Neural crest cell (in vitro differentiated cells): ENCODE data around the gene MYH9. TPM values are rescaled to one million over a fixed set of nuclear protein-coding genes. Genes with fewer than 3 reads are reported as not detected.

ENCODE experiments used
- DNase-seq: peaks from one replicate; pipeline ENCODE4 v3.0.0; 2021; ENCODE audit warnings: low read depth, mixed read lengths, low spot score
- H3K27ac Mint-ChIP-seq: one replicate; pipeline ENCODE4 v1.8.0; 2021; ENCODE audit warnings: mild to moderate bottlenecking, mixed read lengths; ENCODE audit not compliant: unreplicated experiment
- H3K27me3 Mint-ChIP-seq: 2 replicates; pipeline ENCODE4 v1.8.0; 2021; ENCODE audit warnings: low read depth, mild to moderate bottlenecking, mixed read lengths
- H3K36me3 Mint-ChIP-seq: 2 replicates; pipeline ENCODE4 v1.8.0; 2021; ENCODE audit warnings: low read depth, mild to moderate bottlenecking, mixed read lengths
- H3K4me1 Mint-ChIP-seq: 2 replicates; pipeline ENCODE4 v1.8.0; 2021; ENCODE audit warnings: mixed read lengths
- H3K4me3 Mint-ChIP-seq: one replicate; pipeline ENCODE4 v1.8.0; 2021; ENCODE audit warnings: mild to moderate bottlenecking, mixed read lengths
- H3K9me3 Mint-ChIP-seq: 2 replicates; pipeline ENCODE4 v1.8.0; 2021; ENCODE audit warnings: mixed read lengths
- CTCF ChIP-seq: fragments of 200-600 bp; sonication (generic); conservative IDR thresholded peaks from 2 replicates; pipeline ENCODE4 v1.5.0; 2021; ENCODE audit warnings: antibody characterized with exemption, mild to moderate bottlenecking
- total RNA-seq: library from RNA; stranded (reverse); gene quantifications from 2 replicates; pipeline ENCODE4 v1.2.1, GENCODE V29; 2021

MYH9 gene
- total RNA-seq, 1 donor from 2014 or later, result 160 TPM

DNA sequence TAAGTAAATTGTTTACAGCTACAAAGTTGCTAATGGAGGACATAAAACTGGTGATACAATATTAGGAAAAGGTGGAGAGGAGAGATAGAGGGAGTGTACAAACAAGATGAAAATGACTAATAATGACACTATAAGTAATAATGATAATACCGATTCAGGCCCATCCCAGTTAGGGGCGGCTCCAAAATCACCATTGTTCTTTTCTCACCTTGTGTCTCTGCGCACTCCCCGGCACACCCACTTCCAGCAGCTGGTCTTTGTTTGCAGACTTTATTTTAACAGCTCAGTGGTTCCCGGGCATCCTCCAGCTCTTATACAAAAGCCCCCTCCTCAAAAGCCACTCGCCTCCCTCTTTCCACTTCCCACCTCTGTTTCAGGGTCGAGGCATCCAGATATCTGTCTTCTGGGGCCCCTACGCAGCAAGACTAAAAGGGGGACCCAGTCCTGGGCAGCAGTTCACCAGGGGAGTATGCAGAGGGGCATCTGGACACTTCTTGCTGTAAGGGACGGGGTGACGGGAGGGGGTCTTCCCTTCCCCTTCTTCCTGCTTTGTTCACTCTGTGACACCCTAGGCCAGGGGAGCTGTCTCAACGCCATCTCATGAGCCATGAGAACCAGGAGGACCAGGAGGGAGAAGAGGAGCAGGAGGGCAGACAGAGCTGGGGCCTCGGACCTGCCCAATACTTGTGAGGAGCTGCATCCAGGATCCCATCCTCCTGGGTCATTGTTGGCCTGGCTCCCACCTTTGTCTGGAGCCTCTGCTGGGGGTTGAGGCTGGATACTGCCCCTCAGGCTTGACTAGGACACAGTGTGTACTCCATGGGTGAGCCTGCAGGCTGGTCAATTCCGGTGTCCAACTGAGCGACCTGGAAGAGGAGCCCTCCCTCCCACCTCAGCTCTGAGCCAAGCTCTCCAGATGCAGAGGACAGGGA lies 151.1 kb downstream of the MYH9 start:
- no peak for DNase-seq
- H3K36me3 Mint-ChIP-seq, result peaks cover 8% of the 10 kb centered on the region
- H3K4me3 Mint-ChIP-seq, result no peak overlapping the region
- H3K27me3 Mint-ChIP-seq, result no peaks in the 10 kb centered on the region
- H3K27ac Mint-ChIP-seq, result no peak overlapping the region
- peaks cover 28% of the 10 kb centered on the region for H3K4me1 Mint-ChIP-seq
- no peak for TF ChIP-seq CTCF
- H3K9me3 Mint-ChIP-seq, result peaks cover 2% of the 10 kb centered on the region

- Mint-ChIP-seq H3K36me3 (peaks cover 8% of the 10 kb centered on the region), H3K27me3 (no peaks in the 10 kb centered on the region), H3K27ac (no peak overlapping the region), H3K4me1 (peaks cover 28% of the 10 kb centered on the region), H3K9me3 (peaks cover 2% of the 10 kb centered on the region), H3K4me3 (peak overlapping the region; percentile 52)
- no peak for DNase-seq
- TF ChIP-seq CTCF, result no peak
These were observed 152.2 kb downstream of the MYH9 start for GRCh38 chr22:36235585-36235984.

GRCh38 chr22:36234919-36235318 lies 152.8 kb downstream of the MYH9 start:
- TF ChIP-seq CTCF, result no peak
- Mint-ChIP-seq H3K4me1 (peaks cover 26% of the 10 kb centered on the region), H3K36me3 (peaks cover 11% of the 10 kb centered on the region), H3K9me3 (peaks cover 2% of the 10 kb centered on the region), H3K27me3 (no peaks in the 10 kb centered on the region), H3K27ac (no peak overlapping the region), H3K4me3 (peak overlapping the region; percentile 52)
- DNase-seq, result no peak

- H3K4me1 Mint-ChIP-seq, result peaks cover 19% of the 10 kb centered on the region
- H3K4me3 Mint-ChIP-seq, result no peak overlapping the region
- no peaks in the 10 kb centered on the region for H3K27me3 Mint-ChIP-seq
- H3K9me3 Mint-ChIP-seq, result peaks cover 2% of the 10 kb centered on the region
- DNase-seq, result no peak
- no peak for TF ChIP-seq CTCF
- H3K27ac Mint-ChIP-seq, result no peak overlapping the region
- peaks cover 11% of the 10 kb centered on the region for H3K36me3 Mint-ChIP-seq
These were observed 153.6 kb downstream of the MYH9 start for GRCh38 chr22:36234213-36234612.

DNA sequence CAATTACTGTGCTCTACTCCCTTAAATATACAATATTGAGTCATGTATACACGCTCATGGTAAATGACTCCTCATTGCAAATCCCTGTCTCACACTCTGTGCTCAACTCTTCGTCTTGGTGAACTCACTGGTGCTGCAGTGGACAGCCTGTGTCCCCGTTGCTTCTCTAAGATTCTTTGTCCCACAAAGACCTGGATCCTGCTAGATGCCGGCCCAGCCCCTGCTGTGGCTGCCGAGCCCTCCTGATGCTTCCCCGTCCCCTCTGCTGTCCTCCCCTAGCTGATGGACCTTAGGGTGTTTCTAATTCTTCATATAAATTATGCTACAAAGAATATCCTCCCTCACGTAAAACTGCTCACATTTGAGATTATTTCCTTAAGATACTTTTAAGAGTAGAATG lies 154.0 kb downstream of the MYH9 start:
- Mint-ChIP-seq H3K4me1 (peaks cover 16% of the 10 kb centered on the region), H3K4me3 (no peak overlapping the region), H3K27ac (no peak overlapping the region), H3K9me3 (peaks cover 2% of the 10 kb centered on the region), H3K27me3 (no peaks in the 10 kb centered on the region), H3K36me3 (peaks cover 11% of the 10 kb centered on the region)
- no peak for DNase-seq
- TF ChIP-seq CTCF, result no peak
